ENCODE data around the gene CRYBG2.
A peak's percentile ranks its signal among the peaks of the same experiment; 100 is the strongest.

Gene CRYBG2

GRCh38 chr1:26279456-26280332 is 74.2 kb downstream of the CRYBG2 start, which contains the start of gene SH3BGRL3:
Gene SH3BGRL3 (plus strand): TSS chr1:26280086. CDS start chr1:26280156, 70 bp downstream.
- DNase-seq: peak; percentile 85

GRCh38 chr1:26278724-26279455 is 75.0 kb downstream of the CRYBG2 start:
- DNase-seq: peak; percentile 39

DNA sequence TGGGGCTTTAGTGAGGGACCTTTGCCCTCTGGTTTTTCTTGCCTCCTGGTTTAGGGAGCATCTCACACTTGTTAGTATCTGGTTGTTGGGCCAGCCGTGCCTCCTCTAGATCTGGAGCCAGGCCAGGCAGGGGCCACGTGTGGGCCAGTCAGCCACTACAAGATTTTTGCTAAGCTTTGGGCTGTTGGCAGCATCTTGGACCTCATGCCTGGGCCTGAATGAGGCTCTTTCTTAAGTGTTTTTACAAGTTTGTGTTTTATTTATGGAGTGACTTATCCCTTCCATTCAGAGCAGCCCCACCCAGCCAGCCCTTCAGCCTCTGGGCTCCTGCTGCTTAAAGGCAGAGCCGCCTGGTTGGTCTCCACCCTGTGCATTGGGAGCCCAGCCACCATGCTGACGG is 75.6 kb downstream of the CRYBG2 start:
- no peak for DNase-seq

- DNase-seq: no peak
Measured at GRCh38 chr1:26277719-26278118, 76.2 kb downstream of the CRYBG2 start.

GRCh38 chr1:26277261-26277661 is 76.7 kb downstream of the CRYBG2 start:
- no peak for DNase-seq

- DNase-seq: no peak
Measured at GRCh38 chr1:26276432-26276838, 77.5 kb downstream of the CRYBG2 start.

- DNase-seq: peak; percentile 82
Measured at GRCh38 chr1:26275580-26276431, 78.1 kb downstream of the CRYBG2 start.

DNA sequence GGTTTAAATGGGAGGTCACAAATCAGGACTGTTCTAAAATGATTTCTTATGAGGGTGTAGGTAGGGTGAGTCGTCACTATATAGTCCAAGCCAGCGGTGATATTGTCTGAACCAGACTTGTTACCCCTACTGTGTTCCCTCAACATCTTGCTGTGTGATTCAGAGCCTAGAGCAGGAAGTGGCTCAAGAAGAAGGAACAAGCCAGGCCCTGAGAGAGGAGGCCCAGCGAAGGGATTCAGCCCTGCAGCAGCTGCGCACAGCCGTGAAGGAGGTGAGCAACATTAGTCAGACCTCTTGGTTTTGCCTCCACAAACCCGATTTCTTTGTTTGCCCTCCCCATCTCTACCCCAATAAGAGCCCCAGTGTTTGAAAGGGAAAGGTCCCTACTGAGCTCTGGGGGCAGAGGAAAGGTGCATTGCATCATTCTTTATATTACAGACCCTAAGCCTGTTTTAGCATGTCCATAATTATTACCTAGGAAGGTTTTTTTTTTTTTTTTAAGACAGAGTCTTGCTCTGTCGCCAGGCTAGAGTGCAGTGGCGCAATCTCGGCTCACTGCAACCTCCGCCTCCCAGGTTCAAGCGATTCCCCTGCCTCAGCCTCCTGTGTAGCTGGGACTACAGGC is 79.0 kb downstream of the CRYBG2 start:
- DNase-seq: no peak

All from CD4-positive, alpha-beta T cell treated with Interleukin-10 for 1 hour (primary cell).